Keratinocyte (primary cell): ENCODE measurements around the gene POGLUT3. TPM values are rescaled to one million over a fixed set of nuclear protein-coding genes. Genes with fewer than 3 reads are reported as not detected.

ENCODE experiments used
- DNase-seq: peaks from one replicate; pipeline ENCODE4 v3.0.0-alpha.2; 2011; ENCODE audit warnings: low read depth, missing footprints, low spot score
- FAIRE-seq: peaks from 2 replicates; lab custom pipeline; 2011; peaks lifted over from hg19 to GRCh38; lab: Jason Lieb, UNC
- H2AFZ ChIP-seq: 2 replicates; pipeline ENCODE4 v1.6.0; 2012; ENCODE audit warnings: low read length, control low read depth, inconsistent platforms; ENCODE audit not compliant: control insufficient read depth
- H3K27ac ChIP-seq: 2 replicates; pipeline ENCODE4 v1.5.1; 2011; ENCODE audit warnings: low read length; ENCODE audit not compliant: control insufficient read depth, insufficient read depth
- H3K27me3 ChIP-seq: 3 replicates; pipeline ENCODE4 v1.6.0; 2011; ENCODE audit warnings: low read length; ENCODE audit not compliant: control insufficient read depth, insufficient read depth; ENCODE audit errors: extremely low read depth
- H3K36me3 ChIP-seq, 2 experiments: 2 replicates in 1 of 2; 3 replicates in 1 of 2; pipeline ENCODE4 v1.5.1; 2011; ENCODE audit warnings: low read length in 2 of 2, mild to moderate bottlenecking in 1 of 2; ENCODE audit not compliant: control insufficient read depth in 2 of 2, insufficient read depth in 2 of 2; ENCODE audit errors: extremely low read depth in 1 of 2
- H3K4me1 ChIP-seq: 3 replicates; pipeline ENCODE4 v1.5.1; 2011; ENCODE audit warnings: low read length; ENCODE audit not compliant: control insufficient read depth, insufficient read depth; ENCODE audit errors: extremely low read depth
- H3K4me2 ChIP-seq: 3 replicates; pipeline ENCODE4 v1.6.0; 2011; ENCODE audit warnings: low read depth, low read length; ENCODE audit not compliant: control insufficient read depth, insufficient read depth; ENCODE audit errors: extremely low read depth
- H3K4me3 ChIP-seq, 3 experiments: fragments of 200-600 bp in 1 of 3; sonication (generic) in 1 of 3; 2 replicates in 2 of 3; 3 replicates in 1 of 3; pipeline ENCODE4 v1.5.1; 2011 to 2016; ENCODE audit warnings: low read length in 3 of 3, mild to moderate bottlenecking in 3 of 3, control low read depth in 2 of 3, inconsistent platforms in 1 of 3, low read depth in 1 of 3, mixed read lengths in 1 of 3, mixed run types in 1 of 3, moderate library complexity in 1 of 3; ENCODE audit not compliant: control insufficient read depth in 2 of 3, insufficient read depth in 2 of 3; ENCODE audit errors: extremely low read depth in 1 of 3
- H3K79me2 ChIP-seq: 2 replicates; pipeline ENCODE4 v1.6.0; 2012; ENCODE audit warnings: low read length; ENCODE audit not compliant: control insufficient read depth, insufficient read depth
- H3K9ac ChIP-seq: 3 replicates; pipeline ENCODE4 v1.6.0; 2011; ENCODE audit warnings: low read length; ENCODE audit not compliant: control insufficient read depth, insufficient read depth; ENCODE audit errors: extremely low read depth
- H3K9me1 ChIP-seq: 3 replicates; pipeline ENCODE4 v1.6.0; 2011; ENCODE audit warnings: low read length; ENCODE audit not compliant: control insufficient read depth, insufficient read depth; ENCODE audit errors: extremely low read depth
- H3K9me3 ChIP-seq: 2 replicates; pipeline ENCODE4 v1.5.1; 2012; ENCODE audit warnings: low read depth, low read length; ENCODE audit not compliant: control insufficient read depth
- H4K20me1 ChIP-seq: 3 replicates; pipeline ENCODE4 v1.6.0; 2011; ENCODE audit warnings: low read length; ENCODE audit not compliant: control insufficient read depth, insufficient read depth; ENCODE audit errors: extremely low read depth
- EZH2 ChIP-seq: IDR thresholded peaks from one replicate; pipeline ENCODE4 v1.6.1; 2012; ENCODE audit warnings: inconsistent platforms, mild to moderate bottlenecking, low read length, moderate library complexity
- dilution Hi-C: fragments of 300-500 bp; cut with MboI; formaldehyde crosslinking; loops from one replicate; pipeline ENCODE4 v1.7.0; 2020; ENCODE audit warnings: low sequenced_read_pairs; ENCODE audit not compliant: extremely low pct_ligation_motif_present
- polyA plus RNA-seq, 5 experiments: library from polyadenylated mRNA; depleted of rRNA in 3 of 5; stranded (reverse) in 3 of 5; stranded (forward) in 1 of 5; unstranded in 1 of 5; fragments of >200 nt; gene quantifications; 1 replicate in 1 of 5; 2 replicates in 3 of 5; 3 replicates in 1 of 5; pipeline versions ENCODE4 v1.2.1 to v1.2.3, GENCODE V29; 2011 to 2012; ENCODE audit warnings: missing spikeins in 2 of 5, low read depth in 1 of 5, low replicate concordance in 1 of 5
- TF ChIP-seq, protein P1 (sequence below), 3 experiments: IDR thresholded peaks in 1 of 3; conservative IDR thresholded peaks in 1 of 3; optimal IDR thresholded peaks in 1 of 3; 2 replicates in 2 of 3; 3 replicates in 1 of 3; pipeline versions ENCODE3 to v1.5.1; 2011; ENCODE audit warnings: low read length in 3 of 3, mild to moderate bottlenecking in 3 of 3, moderate library complexity in 2 of 3, control low read depth in 1 of 3, inconsistent platforms in 1 of 3; ENCODE audit not compliant: insufficient read depth in 2 of 3; ENCODE audit errors: extremely low read depth in 1 of 3

POGLUT3 gene
- polyA plus RNA-seq, 1 donor (not counting 4 experiments of a cell fraction or from before 2014, with no cell fraction given), result 2.5 TPM

- FAIRE-seq (no peak), DNase-seq (no peak)
- H3K27me3 ChIP-seq, result no peaks in the 10 kb centered on the region
- H3K36me3 ChIP-seq, result no peaks in the 10 kb centered on the region
- peak overlapping the region; percentile 95 for H3K4me2 ChIP-seq
- peak overlapping the region; percentile 100 for H3K27ac ChIP-seq
- H3K9me3 ChIP-seq, result no peaks in the 10 kb centered on the region
- dilution Hi-C loops, result no loop called here
- TF ChIP-seq EZH2, result no peak
- H3K9ac ChIP-seq, result peak overlapping the region; percentile 99
- H3K4me1 ChIP-seq, result peaks cover 12% of the 10 kb centered on the region
- H4K20me1 ChIP-seq, result no peaks in the 10 kb centered on the region
- no peaks in the 10 kb centered on the region for H3K79me2 ChIP-seq
- peak overlapping the region; percentile 68 to 99 (median 81) for H3K4me3 ChIP-seq
- no peaks in the 10 kb centered on the region for H3K9me1 ChIP-seq
- H2AFZ ChIP-seq, result peak overlapping the region; percentile 97
Observed at GRCh38 chr11:108466405-108466804, 31.8 kb downstream of the POGLUT3 start.

- Histone ChIP-seq H3K9me1 (no peaks in the 10 kb centered on the region), H4K20me1 (no peaks in the 10 kb centered on the region), H3K4me3 (no peak overlapping the region), H3K79me2 (no peaks in the 10 kb centered on the region), H3K9ac (no peak overlapping the region), H3K27me3 (no peaks in the 10 kb centered on the region), H3K27ac (no peak overlapping the region), H3K36me3 (no peaks in the 10 kb centered on the region), H2AFZ (no peak overlapping the region), H3K4me1 (no peaks in the 10 kb centered on the region), H3K4me2 (no peak overlapping the region), H3K9me3 (no peaks in the 10 kb centered on the region)
- TF ChIP-seq EZH2, result no peak
- TF ChIP-seq, protein P1, sequence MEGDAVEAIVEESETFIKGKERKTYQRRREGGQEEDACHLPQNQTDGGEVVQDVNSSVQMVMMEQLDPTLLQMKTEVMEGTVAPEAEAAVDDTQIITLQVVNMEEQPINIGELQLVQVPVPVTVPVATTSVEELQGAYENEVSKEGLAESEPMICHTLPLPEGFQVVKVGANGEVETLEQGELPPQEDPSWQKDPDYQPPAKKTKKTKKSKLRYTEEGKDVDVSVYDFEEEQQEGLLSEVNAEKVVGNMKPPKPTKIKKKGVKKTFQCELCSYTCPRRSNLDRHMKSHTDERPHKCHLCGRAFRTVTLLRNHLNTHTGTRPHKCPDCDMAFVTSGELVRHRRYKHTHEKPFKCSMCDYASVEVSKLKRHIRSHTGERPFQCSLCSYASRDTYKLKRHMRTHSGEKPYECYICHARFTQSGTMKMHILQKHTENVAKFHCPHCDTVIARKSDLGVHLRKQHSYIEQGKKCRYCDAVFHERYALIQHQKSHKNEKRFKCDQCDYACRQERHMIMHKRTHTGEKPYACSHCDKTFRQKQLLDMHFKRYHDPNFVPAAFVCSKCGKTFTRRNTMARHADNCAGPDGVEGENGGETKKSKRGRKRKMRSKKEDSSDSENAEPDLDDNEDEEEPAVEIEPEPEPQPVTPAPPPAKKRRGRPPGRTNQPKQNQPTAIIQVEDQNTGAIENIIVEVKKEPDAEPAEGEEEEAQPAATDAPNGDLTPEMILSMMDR (optimal IDR thresholded peaks at IDR 0.05 in 1 of 3, IDR thresholded peaks at IDR 0.05 in 1 of 3, conservative IDR thresholded peaks at IDR 0.05 in 1 of 3; ENCODE audit: extremely low read depth in 1 of 3, insufficient read depth in 2 of 3, low read length in 3 of 3), result no peak
- FAIRE-seq (no peak), DNase-seq (no peak)
- dilution Hi-C loops, result no loop called here
Observed at GRCh38 chr11:108453207-108453835, 44.9 kb downstream of the POGLUT3 start.

Other genes with a start within 250 kb of the POGLUT3 start
- 0.34 to 0.83 TPM (median 0.46 TPM) in 3 replicates for gene C11orf65, start 30.9 kb downstream of the POGLUT3 start, polyA plus RNA-seq
- 7.9 to 19.0 TPM (median 11.7 TPM) in 3 replicates for gene EXPH5, start 95.4 kb upstream of the POGLUT3 start, polyA plus RNA-seq
- 23.4 to 32.3 TPM (median 29.5 TPM) in 3 replicates for gene DDX10, start 166.7 kb upstream of the POGLUT3 start, polyA plus RNA-seq